Fibroblast of lung (primary cell): ENCODE measurements around the gene TTK. TPM values are rescaled to one million over a fixed set of nuclear protein-coding genes. Genes with fewer than 3 reads are reported as not detected.
A peak's percentile ranks its signal among the peaks of the same experiment; 100 is the strongest.

ENCODE experiments used
- DNase-seq, 2 donors: peaks; one replicate each; pipeline versions ENCODE4 v3.0.0 to v3.0.0-alpha.2; 2010; ENCODE audit warnings: low read depth in 2 of 2
- H2AFZ ChIP-seq: 2 replicates; pipeline ENCODE4 v1.5.1; 2012; ENCODE audit warnings: low read length, control low read depth, inconsistent platforms
- H3K27ac ChIP-seq: 2 replicates; pipeline ENCODE4 v1.5.1; 2011; ENCODE audit warnings: low read length, control low read depth; ENCODE audit not compliant: insufficient read depth
- H3K27me3 ChIP-seq: 2 replicates; pipeline ENCODE4 v1.5.1; 2011; ENCODE audit warnings: mild to moderate bottlenecking, low read length; ENCODE audit not compliant: control insufficient read depth, insufficient read depth
- H3K36me3 ChIP-seq: 2 replicates; pipeline ENCODE4 v1.5.1; 2011; ENCODE audit warnings: low read length; ENCODE audit not compliant: control insufficient read depth, insufficient read depth
- H3K4me1 ChIP-seq: 2 replicates; pipeline ENCODE4 v1.5.1; 2011; ENCODE audit warnings: low read length; ENCODE audit not compliant: control insufficient read depth, insufficient read depth; ENCODE audit errors: extremely low read depth
- H3K4me2 ChIP-seq: 2 replicates; pipeline ENCODE4 v1.5.1; 2011; ENCODE audit warnings: low read length, control low read depth; ENCODE audit not compliant: insufficient read depth; ENCODE audit errors: extremely low read depth
- H3K4me3 ChIP-seq, 4 experiments: fragments of 200-600 bp in 1 of 4; sonication (generic) in 1 of 4; replicated peaks in 1 of 4; 2 replicates each; pipeline ENCODE4 v1.5.1; 2011 to 2016; ENCODE audit warnings: low read length in 4 of 4, low read depth in 3 of 4, mild to moderate bottlenecking in 3 of 4, control low read depth in 2 of 4, inconsistent platforms in 1 of 4, mixed read lengths in 1 of 4; ENCODE audit not compliant: insufficient read depth in 1 of 4; ENCODE audit errors: control extremely low read depth in 1 of 4
- H3K79me2 ChIP-seq: 2 replicates; pipeline ENCODE4 v1.5.1; 2012; ENCODE audit warnings: mild to moderate bottlenecking, low read length, inconsistent platforms; ENCODE audit not compliant: control insufficient read depth, insufficient read depth
- H3K9ac ChIP-seq: 2 replicates; pipeline ENCODE4 v1.5.1; 2011; ENCODE audit warnings: mild to moderate bottlenecking, low read length, control low read depth; ENCODE audit not compliant: insufficient read depth
- H3K9me3 ChIP-seq: 2 replicates; pipeline ENCODE4 v1.5.1; 2012; ENCODE audit warnings: low read depth, low read length; ENCODE audit not compliant: control insufficient read depth, insufficient read depth
- H4K20me1 ChIP-seq: 2 replicates; pipeline ENCODE4 v1.5.1; 2011; ENCODE audit warnings: low read length; ENCODE audit not compliant: control insufficient read depth, insufficient read depth; ENCODE audit errors: extremely low read depth
- EZH2 ChIP-seq: IDR thresholded peaks from 2 replicates; pipeline ENCODE4 v1.5.1; 2012; ENCODE audit warnings: low read length, control low read depth, mild to moderate bottlenecking; ENCODE audit errors: missing control alignments
- polyA plus RNA-seq, 2 donors: library from polyadenylated mRNA; depleted of rRNA in 1 of 2; stranded (reverse) in 1 of 2; unstranded in 1 of 2; fragments of >200 nt; gene quantifications; 2 replicates each; pipeline ENCODE4 v1.2.1, GENCODE V29; 2011 to 2012; ENCODE audit warnings: missing spikeins in 1 of 2
- total RNA-seq: library from RNA; depleted of rRNA; stranded (reverse); fragments of >200 nt; gene quantifications from 2 replicates; pipeline ENCODE4 v1.2.1, GENCODE V29; 2014
- TF ChIP-seq, protein P1 (sequence below), 2 donors: IDR thresholded peaks in 1 of 2; conservative IDR thresholded peaks in 1 of 2; 1 replicate in 1 of 2; 2 replicates in 1 of 2; pipeline ENCODE4 v1.5.1; 2011 to 2012; ENCODE audit warnings: low read length in 2 of 2, control low read depth in 1 of 2, inconsistent platforms in 1 of 2, low read depth in 1 of 2, mild to moderate bottlenecking in 1 of 2

The TTK gene
- total and polyA plus RNA-seq, 2 donors (not counting 1 experiment from before 2014, with no cell fraction given) = 4.9 to 6.1 TPM

DNA sequence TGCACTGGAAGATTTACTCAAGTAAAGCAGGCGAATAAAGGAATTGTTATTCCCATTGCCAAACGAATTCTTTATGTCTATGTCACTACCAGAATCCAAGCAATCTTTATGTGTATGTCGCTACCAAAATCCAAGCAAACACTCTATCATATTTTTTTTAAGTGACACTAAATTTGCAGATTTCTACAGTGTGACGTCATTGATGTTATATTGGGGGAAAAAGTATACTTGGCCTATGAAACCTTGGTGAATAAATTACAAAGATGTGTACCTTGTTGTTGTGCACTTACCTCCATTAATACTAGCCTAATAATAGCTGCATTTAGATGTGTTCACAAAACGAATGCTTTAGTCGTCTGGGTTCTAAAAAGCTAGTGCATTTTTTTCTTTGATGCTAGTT, 957 bp downstream of the TTK start:
- Histone ChIP-seq H3K4me1 (peaks cover 3% of the 10 kb centered on the region), H2AFZ (peak overlapping the region; percentile 96), H3K27ac (no peak overlapping the region), H3K4me3 (peak overlapping the region; percentile 77 to 96 (median 91)), H3K9ac (no peak overlapping the region), H3K36me3 (no peaks in the 10 kb centered on the region), H3K27me3 (no peaks in the 10 kb centered on the region), H4K20me1 (no peaks in the 10 kb centered on the region), H3K9me3 (no peaks in the 10 kb centered on the region), H3K4me2 (peak overlapping the region; percentile 99), H3K79me2 (peaks cover 30% of the 10 kb centered on the region)
- TF ChIP-seq, protein P1, sequence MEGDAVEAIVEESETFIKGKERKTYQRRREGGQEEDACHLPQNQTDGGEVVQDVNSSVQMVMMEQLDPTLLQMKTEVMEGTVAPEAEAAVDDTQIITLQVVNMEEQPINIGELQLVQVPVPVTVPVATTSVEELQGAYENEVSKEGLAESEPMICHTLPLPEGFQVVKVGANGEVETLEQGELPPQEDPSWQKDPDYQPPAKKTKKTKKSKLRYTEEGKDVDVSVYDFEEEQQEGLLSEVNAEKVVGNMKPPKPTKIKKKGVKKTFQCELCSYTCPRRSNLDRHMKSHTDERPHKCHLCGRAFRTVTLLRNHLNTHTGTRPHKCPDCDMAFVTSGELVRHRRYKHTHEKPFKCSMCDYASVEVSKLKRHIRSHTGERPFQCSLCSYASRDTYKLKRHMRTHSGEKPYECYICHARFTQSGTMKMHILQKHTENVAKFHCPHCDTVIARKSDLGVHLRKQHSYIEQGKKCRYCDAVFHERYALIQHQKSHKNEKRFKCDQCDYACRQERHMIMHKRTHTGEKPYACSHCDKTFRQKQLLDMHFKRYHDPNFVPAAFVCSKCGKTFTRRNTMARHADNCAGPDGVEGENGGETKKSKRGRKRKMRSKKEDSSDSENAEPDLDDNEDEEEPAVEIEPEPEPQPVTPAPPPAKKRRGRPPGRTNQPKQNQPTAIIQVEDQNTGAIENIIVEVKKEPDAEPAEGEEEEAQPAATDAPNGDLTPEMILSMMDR (conservative IDR thresholded peaks at IDR 0.05 in 1 of 2, IDR thresholded peaks at IDR 0.05 in 1 of 2; ENCODE audit: low read depth in 1 of 2, low read length in 2 of 2) = no peak
- no peak for TF ChIP-seq EZH2
- DNase-seq = no peak

DNA sequence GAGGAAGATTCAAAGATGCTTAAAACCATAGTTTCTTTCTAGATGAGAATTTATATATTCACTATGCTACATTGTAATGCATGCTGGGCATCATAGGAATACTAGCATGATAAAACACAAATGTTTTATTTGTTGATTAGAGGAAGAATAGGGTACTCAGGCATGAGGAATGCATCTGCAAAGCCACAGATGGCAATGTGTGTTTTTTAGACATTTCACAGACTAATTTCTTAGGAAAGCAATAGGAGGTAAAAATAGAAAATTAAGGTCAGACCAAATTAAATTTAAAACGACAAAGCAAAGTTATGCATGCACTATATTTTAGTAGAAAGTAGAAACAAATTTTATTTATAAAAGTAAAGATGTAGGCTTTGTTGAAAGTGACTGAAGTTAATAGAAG, 2.1 kb downstream of the TTK start:
- no peak overlapping the region for H3K4me3 ChIP-seq
- H3K9me3 ChIP-seq = no peaks in the 10 kb centered on the region
- H3K36me3 ChIP-seq = no peaks in the 10 kb centered on the region
- H3K4me1 ChIP-seq = peaks cover 3% of the 10 kb centered on the region
- peak overlapping the region; percentile 32 for H3K4me2 ChIP-seq
- H2AFZ ChIP-seq = no peak overlapping the region
- no peak overlapping the region for H3K27ac ChIP-seq
- H3K27me3 ChIP-seq = no peaks in the 10 kb centered on the region
- H4K20me1 ChIP-seq = no peaks in the 10 kb centered on the region
- no peak overlapping the region for H3K9ac ChIP-seq
- TF ChIP-seq EZH2 = no peak
- TF ChIP-seq, protein P1 (conservative IDR thresholded peaks at IDR 0.05 in 1 of 2, IDR thresholded peaks at IDR 0.05 in 1 of 2; ENCODE audit: low read depth in 1 of 2, low read length in 2 of 2) = no peak
- no peak for DNase-seq
- peaks cover 30% of the 10 kb centered on the region for H3K79me2 ChIP-seq

DNA sequence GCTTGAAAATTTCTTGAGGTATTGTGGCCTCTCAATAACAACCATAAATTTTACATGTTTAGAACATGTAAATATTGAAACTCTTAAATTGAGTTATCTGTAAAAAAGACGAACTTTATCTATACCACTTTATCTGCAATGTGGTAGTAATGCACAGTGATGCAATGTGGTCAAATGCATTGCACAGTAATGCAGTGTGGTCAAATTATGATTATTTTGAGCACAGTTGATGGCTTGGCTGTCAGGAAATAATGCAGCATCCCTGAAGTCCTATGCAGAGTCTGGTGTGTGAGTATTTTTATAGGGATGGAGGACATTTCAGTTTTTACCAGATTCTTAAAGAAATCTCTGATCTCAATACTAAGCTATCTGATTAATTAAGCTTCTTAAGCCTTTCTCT, 5.1 kb downstream of the TTK start:
- H3K4me3 ChIP-seq = no peak overlapping the region
- no peaks in the 10 kb centered on the region for H4K20me1 ChIP-seq
- H2AFZ ChIP-seq = peak overlapping the region; percentile 30
- peaks cover 30% of the 10 kb centered on the region for H3K79me2 ChIP-seq
- H3K9ac ChIP-seq = no peak overlapping the region
- no peaks in the 10 kb centered on the region for H3K27me3 ChIP-seq
- H3K9me3 ChIP-seq = no peaks in the 10 kb centered on the region
- TF ChIP-seq, protein P1 (conservative IDR thresholded peaks at IDR 0.05 in 1 of 2, IDR thresholded peaks at IDR 0.05 in 1 of 2; ENCODE audit: low read depth in 1 of 2, low read length in 2 of 2) = no peak
- no peak for TF ChIP-seq EZH2
- H3K27ac ChIP-seq = no peak overlapping the region
- DNase-seq = no peak
- peaks cover 4% of the 10 kb centered on the region for H3K36me3 ChIP-seq
- no peak overlapping the region for H3K4me2 ChIP-seq
- H3K4me1 ChIP-seq = no peaks in the 10 kb centered on the region
